Lung microvascular endothelial cell (primary cell): Measurements from ENCODE around the gene GPRIN1. TPM values are rescaled to one million over a fixed set of nuclear protein-coding genes. Genes with fewer than 3 reads are reported as not detected.
A peak's percentile ranks its signal among the peaks of the same experiment; 100 is the strongest.

ENCODE experiments used
- DNase-seq, 2 donors: peaks; one replicate each; pipeline versions ENCODE4 v3.0.0 to v3.0.0-alpha.2; 2010; ENCODE audit warnings: low read depth in 2 of 2
- total RNA-seq: library from RNA; depleted of rRNA; stranded (reverse); fragments of >200 nt; gene quantifications from 2 replicates; pipeline ENCODE4 v1.2.1, GENCODE V29; 2014

The GPRIN1 gene
- total RNA-seq: 3.6 and 5.2 TPM in 2 replicates

DNA sequence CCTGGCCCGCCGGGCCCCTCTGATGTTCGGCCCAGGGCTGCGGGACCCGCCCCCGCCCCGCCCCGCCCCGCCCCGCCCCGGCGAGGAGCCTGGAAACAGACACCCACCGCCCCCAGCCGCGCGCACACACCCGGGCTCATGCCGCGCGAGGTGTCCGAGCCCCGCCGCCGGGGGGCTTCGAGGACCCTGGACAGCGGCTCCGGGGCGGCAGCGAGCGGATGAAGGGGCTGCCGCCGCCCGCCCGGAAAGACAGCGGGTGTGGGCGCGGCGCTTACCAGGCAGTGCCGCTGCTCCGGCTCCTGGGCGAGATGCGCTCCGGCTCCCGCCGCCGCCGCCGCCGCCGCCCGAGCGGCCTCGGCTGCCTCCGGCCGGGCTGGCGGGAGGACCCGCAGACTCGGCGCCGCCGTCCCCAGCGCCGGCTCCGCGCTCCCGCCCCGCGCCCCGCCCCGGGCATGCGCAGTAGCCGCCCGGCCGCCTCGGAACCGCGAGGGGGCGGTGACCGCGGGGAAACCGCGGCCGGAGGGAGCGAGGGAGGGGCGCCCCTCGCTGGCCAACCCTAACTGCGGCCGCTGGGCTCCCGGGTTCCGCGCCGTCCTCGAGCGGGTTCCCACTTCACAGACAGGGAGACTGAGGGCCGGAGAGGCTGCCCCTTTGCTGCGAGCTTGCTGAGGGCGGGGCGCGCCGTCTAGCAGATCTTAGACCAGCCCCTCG, at the start of gene GPRIN1:
GPRIN1 (minus strand) TSS at position 433 of the 711 bp plus-strand sequence. CDS start 10,322 bp downstream, outside the sequence.
- DNase-seq: peak; percentile 53 to 70

DNA sequence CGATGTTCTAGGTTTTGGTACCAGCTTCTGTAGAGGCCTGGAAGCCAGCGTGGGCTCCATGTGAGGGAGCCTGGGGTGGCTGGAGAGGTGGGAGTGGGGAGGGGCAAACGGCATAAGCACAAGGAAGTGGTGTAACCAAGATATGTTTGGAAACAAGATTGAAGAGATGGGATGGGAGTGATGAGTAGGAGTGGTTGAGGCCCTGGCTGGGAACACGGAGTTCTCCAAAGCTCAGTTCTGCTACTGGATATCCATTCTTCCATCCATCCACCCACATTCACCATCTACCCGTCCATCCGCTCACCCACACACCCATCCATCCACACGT, 49.5 kb upstream of the GPRIN1 start:
- no peak for DNase-seq

DNA sequence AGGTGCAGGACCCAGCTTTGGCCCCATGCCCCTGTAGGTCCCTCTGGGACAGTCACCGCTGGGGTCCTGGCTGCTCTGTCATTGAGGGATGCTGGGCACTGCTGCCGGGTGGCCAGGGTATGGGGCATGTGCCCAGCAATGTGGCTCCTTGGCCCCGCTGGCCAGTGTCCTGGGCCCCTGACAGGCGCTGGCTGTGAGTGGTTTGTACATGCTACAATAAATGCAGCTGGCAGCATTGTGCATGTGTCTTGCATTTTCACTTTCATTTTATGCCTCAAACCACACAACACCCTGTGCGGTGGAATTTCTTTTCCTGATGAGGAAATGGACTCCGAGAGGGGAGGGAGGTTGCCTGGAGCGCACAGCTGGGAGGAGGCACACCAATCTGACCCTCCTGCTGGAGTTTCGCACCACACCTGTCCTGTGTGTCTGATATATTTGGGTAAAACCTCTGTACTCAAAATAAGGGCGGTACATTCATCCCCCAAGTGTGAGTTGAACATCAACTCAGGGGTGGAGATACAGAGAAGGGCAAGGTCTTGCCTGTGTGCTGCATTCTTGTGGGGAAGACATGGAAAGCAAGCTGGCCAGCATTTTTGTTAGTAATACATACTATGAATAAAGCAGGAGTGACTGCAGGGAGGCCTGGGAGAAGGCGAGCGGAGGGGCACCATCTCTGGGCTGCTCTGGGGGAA, 49.0 kb upstream of the GPRIN1 start:
- DNase-seq: peak; percentile 75 to 76

DNA sequence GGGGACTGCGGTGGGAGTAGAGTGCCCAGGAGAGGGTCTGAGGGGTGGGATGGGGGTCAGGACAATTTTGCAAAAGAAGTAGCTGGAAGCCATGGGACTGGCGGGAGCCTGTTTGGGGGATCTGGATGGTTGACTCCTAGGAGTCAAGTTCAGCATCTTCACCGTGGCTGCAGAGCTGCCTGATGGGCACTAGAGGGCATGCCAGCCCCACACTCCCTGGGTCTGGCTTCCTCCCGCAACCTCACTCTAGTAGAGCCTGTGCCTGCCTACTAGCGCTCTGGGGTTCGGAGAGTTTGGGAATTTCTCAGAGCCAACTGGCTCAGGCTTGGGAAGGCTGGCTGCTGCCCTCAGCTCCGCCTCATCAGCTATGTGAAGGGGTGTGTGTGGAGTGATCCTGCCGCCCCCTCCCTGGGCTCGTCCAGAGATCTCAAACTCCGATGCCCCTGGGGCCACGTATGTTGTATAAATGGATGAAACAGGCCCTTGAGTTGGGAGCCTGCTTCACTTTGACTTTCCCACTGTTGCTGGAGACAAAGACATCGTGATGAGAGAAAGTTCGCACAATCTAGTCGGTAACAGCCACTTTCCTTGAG, 48.1 kb upstream of the GPRIN1 start:
- DNase-seq: peak; percentile 72 to 77

DNA sequence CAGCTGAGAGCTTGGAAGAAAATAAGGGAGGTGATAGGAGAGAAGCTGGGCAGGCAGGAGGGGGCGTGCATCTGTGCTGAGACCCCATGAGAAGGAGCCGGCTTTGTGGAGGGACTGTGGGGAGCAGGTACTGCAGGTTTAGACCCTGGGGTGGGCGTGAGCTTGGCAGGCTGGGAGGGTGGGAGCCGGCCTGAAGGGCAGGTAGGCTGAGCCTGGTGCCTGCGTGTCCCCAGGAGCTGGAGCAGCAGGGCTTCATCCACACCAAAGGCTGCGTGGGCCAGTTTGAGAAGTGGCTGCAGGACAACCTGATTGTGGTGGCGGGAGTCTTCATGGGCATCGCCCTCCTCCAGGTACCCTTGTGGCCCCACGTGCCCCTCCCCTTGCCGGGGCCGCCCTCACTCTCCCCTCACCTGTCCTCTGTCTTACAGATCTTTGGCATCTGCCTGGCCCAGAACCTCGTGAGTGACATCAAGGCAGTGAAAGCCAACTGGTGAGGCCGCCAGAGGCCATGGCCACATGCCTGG, 46.6 kb upstream of the GPRIN1 start:
- no peak for DNase-seq

DNA sequence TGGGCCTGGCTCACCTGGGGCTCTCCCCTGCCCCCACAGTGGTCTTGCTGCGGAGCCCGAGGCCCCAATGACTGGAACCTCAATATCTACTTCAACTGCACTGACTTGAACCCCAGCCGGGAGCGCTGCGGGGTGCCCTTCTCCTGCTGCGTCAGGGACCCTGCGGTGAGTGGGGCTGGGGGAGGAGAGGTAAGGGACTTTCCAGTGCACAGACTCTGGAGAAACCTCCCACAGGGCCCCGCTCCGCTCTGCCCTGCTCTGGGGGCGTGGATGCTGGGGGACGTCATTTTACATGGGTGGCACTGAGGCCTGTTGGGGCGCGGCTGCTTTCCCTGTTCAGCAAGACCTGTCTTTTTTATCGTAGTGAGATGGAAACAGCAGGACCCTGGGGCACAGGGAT, 44.9 kb upstream of the GPRIN1 start:
- DNase-seq: no peak

DNA sequence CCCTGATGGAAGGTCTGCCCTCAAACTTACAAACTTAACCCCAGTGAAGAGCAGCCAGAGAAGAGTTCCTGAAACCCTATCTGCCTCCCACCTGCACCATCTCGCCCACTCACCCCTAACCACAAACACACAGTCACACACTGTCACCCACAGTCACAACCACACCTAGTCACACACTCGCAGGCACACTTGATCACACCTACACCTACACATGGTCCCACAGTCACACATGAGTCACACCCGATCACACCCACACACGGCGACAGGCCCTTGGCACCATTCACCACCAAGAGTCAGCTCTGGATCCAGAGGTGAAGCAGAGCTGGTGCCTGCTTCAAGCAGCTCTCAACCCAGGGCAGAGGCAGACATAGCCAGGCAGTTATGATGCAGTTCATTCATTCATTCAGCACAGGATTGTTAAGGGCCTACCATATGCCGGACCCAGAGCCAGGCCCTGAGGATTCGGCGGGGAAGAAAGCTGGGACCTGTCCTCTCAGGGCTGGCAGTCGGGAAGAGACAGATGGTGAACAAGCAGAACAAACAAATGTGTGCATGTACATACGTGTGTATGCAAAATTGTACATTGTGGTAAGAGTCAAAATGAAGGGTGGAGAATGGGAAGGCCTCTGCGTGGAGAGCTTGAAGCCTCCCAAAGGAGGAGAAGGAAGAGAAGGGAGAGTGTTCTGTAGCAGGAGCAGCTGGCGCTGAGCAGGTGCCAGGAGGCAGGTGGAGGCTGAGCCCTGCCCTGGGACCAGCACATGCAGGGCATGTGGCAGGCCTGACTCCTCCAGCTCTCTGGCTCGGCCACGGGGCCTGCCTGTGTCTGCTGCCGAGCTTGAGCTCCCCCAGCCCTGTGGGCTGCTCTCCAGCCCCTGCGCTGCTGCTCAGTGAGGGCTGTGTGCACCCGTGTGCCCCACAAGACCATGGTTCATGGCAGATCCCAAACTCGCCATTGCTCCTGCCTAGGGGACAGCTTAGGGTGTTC, 43.7 kb upstream of the GPRIN1 start:
- DNase-seq: no peak

DNA sequence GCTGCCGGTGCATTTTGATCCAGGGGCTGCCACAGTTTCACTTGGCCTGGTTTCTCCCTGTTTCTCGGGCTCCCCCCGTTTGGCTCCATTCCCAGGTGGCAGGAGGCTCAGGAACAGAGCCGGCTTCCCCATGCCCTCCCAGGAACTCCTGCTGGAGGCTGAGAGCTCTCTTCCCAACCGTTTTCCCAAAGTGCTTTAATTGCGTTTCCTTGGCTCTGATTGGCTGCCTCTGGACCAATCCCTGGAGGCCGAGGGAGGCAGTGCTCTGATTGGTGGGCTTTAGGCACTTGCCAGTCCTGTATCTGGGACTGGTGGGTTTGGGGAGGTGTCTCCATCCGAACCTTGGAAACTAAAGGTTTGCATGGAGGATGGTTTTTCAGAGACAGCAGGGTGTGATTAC, 42.2 kb upstream of the GPRIN1 start:
- DNase-seq: peak; percentile 18 to 27

DNA sequence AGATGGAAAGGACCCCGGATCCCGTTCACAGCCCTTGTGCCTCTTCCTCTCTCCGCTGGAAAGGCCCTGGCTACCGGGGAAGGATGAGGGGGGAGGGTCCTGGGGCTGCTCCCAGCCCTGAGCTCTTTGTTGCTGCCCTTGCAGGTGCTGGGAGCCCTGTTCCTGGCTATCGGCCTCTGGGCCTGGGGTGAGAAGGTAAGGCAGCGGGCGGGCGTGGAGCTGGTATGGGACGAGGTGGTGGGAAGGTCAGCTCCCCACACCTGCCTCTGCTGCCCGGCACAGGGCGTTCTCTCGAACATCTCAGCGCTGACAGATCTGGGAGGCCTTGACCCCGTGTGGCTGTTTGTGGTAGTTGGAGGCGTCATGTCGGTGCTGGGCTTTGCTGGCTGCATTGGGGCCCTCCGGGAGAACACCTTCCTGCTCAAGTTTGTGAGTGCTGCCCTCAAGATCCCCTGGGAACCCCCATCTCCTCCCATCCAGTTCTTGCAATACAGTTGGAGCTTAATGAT, 41.6 kb upstream of the GPRIN1 start:
- no peak for DNase-seq

DNA sequence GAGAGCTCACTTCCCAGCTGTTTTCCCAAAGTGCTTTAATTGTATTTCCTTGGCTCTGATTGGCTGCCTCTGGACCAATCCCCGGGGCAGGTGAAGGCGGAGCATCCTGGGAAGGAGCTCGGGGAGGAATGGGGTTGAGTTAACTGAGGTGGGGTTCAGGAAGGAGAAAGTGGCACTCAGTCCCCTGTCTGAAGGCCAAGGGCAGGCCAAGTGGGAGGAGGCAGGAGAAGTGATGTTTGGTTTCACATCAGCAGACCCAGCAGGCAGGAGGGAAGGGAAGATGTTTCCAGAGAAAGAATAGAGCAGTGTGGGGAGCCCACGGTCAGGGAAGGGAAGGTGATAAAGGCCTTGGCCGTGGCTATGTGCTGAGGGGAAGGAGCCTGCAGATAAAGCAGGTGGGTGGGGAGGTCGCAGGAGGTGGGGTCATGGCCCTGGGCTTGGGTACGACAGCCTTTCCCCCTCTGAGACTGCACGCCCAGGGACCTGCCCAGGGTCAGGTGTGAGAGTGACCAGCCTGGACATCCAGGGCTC, 40.5 kb upstream of the GPRIN1 start:
- no peak for DNase-seq

DNA sequence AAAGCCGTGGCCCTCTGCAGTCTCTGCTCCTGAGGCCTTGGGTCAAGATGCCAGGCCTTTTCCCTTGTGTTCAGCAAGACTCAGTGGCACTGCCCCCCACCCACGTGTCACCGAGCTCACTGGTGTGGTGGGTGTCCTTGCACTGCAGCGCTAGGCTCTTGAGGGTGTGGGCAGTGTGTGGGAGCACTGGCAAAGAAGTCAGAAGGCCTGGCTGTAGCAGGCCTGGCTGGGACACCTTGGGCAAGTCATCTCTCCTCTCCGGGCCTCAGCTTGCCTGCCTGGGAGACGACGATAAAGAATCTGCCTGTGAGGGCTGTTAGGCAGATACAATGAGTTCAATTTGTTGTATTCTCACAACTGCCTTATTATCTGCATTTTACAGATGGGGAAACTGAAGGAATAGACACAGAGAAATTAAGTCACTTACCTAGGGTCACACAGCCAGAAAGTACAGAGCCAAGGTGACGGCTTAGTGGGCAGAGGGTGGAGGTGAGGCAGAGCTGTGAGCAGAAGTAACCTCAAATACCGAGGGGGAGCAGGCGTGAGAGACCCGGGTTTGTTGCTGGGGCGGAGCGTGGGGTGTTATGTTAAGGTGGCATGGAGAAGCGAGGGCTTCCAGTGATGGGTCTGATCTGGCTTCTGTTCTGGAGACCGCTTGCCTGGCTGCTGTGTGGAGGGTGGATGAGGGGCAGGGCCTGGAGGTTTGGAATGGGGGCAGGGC, 38.7 kb upstream of the GPRIN1 start:
- no peak for DNase-seq

DNA sequence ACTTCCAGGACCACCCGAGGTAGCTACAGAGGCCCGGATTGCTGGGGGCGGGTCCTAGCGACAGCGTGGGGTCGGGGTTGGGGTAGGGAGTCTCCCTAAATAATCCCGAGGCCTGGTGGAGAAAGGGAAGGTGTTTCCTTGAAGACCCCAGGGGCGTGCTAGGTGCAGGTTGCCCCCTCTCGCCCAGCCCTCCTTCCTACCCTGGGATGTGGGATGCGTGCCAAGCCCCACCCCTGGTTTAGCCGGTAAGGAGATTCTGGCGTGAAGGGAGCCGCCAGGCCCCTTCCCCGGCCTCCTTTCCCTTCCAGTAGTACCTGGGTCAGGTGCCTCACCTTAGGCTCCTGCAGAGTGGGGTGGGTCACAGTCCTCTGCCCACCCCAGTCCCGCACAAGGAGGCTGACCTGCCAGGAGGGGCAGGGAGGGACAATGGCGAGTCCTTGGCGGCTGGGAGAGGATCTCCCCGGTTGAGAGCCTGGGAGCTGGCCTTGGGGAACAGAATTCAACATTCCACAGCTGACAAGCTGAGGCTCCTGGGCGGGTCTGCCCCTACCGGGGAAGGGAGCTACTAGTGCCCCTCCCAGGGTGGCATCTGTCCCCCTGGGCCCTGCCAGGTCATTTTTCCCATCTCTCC, 38.0 kb upstream of the GPRIN1 start:
- DNase-seq: peak; percentile 34 to 35

DNA sequence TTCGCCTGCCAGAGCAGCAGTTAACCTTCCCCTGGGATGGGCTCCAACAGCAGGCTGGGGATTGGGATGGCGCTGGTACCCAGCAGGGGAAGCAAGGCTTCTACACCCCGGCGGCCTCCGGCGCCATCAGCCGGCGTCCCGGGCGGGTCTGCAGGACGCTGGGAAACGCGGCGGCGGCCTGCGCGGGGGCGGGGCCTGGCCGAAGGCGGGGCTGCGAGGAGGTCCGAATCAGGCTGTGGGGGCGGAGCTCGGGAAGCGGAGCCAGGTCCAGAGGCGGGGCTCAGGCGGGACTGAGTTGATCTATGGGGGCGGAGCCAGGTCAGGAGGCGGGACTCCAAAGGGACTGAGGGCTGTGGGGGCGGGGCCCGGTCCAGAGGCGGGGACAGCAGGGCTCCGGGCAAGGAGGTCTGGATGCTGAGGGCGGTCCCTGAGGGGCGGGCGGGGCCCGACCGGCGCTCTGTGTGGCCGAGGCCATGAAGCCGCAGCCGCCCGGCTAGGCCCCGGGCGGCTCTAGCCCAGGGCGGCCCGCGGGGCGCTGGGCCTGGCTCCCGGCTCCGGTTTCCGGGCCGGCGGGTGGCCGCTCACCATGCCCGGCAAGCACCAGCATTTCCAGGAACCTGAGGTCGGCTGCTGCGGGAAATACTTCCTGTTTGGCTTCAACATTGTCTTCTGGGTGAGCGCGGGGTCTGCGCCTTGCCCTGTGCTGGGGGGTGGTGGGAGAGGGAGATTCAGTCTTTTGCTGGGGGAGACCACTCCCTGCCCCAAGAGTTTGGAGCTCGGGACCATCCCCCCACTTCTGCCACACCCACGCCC, 37.3 kb upstream of the GPRIN1 start, which contains the start of gene TSPAN17:
TSPAN17 (plus strand) TSS at position 455 of the 813 bp plus-strand sequence; CDS start at position 587, 132 bp downstream.
- DNase-seq: peak; percentile 99

DNA sequence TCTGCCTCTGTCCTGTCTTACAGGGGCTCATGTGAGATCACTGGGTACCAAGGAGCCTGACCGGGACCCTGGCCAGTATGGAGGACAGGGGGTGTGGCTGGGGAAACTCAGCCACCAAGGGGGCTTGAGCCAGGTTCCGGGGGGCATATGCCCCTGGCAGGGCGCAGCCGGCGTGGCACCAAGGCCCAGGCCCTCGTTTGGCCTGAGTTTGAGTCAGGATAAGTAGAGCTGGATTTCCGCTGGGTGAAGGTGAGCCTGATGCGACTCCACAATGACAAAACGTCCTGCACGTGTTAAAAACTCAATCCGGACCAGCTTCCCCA, 36.7 kb upstream of the GPRIN1 start:
- DNase-seq: no peak

DNA sequence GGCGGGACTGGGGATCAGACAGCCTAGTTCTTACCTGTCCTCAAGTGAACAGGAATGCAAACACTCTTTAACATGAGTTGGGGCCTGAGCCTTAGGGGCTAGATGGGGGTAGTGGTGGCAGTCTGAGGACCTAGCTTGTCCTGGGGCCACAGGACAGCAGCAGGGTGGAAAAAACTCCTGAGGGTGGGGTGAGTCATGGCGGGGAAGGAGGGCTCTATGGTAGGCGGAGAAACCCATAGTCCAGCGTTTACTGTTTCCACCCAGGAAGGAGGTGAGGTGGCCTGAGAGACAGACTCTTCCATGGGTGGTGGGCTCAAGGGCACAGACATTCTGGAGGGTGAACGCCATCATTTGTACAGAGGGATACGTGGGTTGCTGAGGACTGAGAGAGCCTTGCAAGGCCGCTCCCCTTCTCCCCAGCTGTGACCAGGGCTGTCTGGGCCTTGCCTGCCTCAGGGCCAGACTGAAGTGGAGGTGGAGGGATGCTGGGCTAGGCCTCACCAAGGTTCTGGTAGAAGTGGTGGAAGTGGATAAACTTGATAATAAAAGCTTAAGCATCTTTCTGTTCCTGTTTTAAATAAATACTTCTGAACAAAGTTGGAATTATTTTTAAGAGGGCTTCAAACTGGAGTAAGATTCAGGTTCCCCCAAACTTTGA, 36.2 kb upstream of the GPRIN1 start:
- DNase-seq: no peak

DNA sequence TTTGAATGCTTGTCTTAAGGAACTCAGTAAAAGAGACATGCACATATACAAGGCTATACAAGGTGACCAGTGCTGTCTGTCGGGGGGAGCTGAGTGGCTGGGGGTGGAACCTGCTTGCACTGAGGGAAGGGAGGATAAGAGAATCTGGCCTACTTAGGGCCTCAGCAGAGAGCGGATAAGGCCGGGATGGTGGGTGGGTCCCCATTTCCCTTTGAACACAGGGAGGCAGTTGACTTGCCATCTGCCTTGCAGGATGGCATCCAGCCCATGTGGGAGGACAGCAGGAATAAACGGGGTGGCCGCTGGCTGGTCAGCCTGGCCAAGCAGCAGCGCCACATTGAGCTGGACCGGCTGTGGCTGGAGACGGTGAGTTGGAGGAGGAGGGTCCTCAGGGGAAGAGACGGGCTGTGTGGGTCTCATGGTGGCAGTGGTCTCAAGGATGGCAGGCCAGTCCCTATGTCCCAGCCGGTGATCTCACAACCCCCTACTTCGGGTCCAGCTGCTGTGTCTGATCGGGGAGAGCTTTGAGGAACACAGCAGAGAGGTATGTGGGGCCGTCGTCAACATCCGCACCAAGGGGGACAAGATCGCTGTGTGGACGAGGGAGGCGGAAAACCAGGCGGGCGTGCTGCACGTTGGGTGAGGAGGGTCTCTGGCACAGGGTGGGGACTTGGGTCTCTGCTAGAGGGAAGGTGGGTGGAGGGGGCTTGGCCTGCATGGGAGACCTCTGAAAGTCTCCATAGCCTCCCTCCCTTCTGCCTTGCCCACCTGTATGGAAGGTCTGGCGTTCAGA, 35.1 kb upstream of the GPRIN1 start:
- no peak for DNase-seq

DNA sequence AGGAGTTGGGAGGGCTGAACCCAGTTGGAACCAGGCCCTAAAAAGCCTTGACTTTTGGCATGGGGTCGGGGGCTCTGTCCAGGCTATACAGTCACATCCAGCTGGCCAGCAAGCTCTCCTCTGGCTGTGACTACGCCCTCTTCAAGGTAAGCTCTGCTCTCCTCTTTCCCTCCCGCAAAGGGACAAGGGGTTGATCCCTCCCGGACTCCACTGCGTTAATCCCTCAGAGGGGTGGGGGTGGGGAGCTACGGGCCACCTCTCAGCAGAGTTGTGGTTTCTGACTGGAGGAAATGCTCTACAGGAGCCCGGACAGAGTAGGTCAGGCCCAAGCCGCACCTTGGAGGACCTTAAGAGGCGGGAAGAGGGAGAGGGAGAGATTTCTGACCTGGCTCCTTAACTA, 34.3 kb upstream of the GPRIN1 start:
- no peak for DNase-seq
